ENCODE data around the gene SLC45A1. TPM values are rescaled to one million over a fixed set of nuclear protein-coding genes. Genes with fewer than 3 reads are reported as not detected.

SLC45A1 gene
- total RNA-seq, 4 donors from 2014 or later = 5.4 to 15.1 (median 7.6) TPM

GRCh38 chr1:8373581-8374241, 55.8 kb downstream of the SLC45A1 start:
- TF ChIP-seq EP300 (IDR thresholded peaks at IDR 0.05) = peak in 1 of 2 donors; percentile 96
- no peak for TF ChIP-seq CTCF (IDR thresholded peaks at IDR 0.05)
- peak in 1 of 2 donors; percentile 47 for TF ChIP-seq POLR2A (IDR thresholded peaks at IDR 0.05)
- no peaks in the 10 kb centered on the region for H3K9me3 ChIP-seq
- peak overlapping the region; percentile 54 to 91 (median 82) for H3K27ac ChIP-seq
- H3K4me1 ChIP-seq = peaks cover 0 to 97% (median 65%) of the 10 kb centered on the region in 4 donors
- H3K27me3 ChIP-seq = no peaks in the 10 kb centered on the region
- 12 to 19% methylated on average over 19 of the region's 19 CpGs for WGBS, 2 donors
- H3K36me3 ChIP-seq = no peaks in the 10 kb centered on the region
- peak overlapping the region in 2 of 4 donors; percentile 2 to 13 for H3K4me3 ChIP-seq
- peak in 1 of 2 donors; percentile 81 for DNase-seq (ENCODE audit: low spot score in 2 of 2)

- peak overlapping the region; percentile 54 to 91 (median 82) for H3K27ac ChIP-seq
- H3K27me3 ChIP-seq = no peaks in the 10 kb centered on the region
- H3K4me3 ChIP-seq = no peak overlapping the region
- 70 to 77% methylated on average over 5 of the region's 5 CpGs for WGBS, 2 donors
- TF ChIP-seq POLR2A (IDR thresholded peaks at IDR 0.05) = no peak
- no peak for TF ChIP-seq EP300 (IDR thresholded peaks at IDR 0.05)
- no peak for TF ChIP-seq CTCF (IDR thresholded peaks at IDR 0.05)
- no peak for DNase-seq (ENCODE audit: low spot score in 2 of 2)
- H3K4me1 ChIP-seq = peaks cover 0 to 97% (median 72%) of the 10 kb centered on the region in 4 donors
- no peaks in the 10 kb centered on the region for H3K9me3 ChIP-seq
- H3K36me3 ChIP-seq = no peaks in the 10 kb centered on the region
Measured at GRCh38 chr1:8374356-8374755, 56.4 kb downstream of the SLC45A1 start.

- DNase-seq (ENCODE audit: low spot score in 2 of 2) = no peak
- TF ChIP-seq CTCF (IDR thresholded peaks at IDR 0.05) (peak in 2 of 5 experiments; percentile 17 to 24), EP300 (IDR thresholded peaks at IDR 0.05) (no peak)
Measured at GRCh38 chr1:8374812-8375211, 56.9 kb downstream of the SLC45A1 start.

GRCh38 chr1:8376358-8376840, 58.5 kb downstream of the SLC45A1 start:
- TF ChIP-seq POLR2A (IDR thresholded peaks at IDR 0.05) = no peak
- TF ChIP-seq CTCF (IDR thresholded peaks at IDR 0.05) = no peak
- no peak for TF ChIP-seq EP300 (IDR thresholded peaks at IDR 0.05)
- H3K27me3 ChIP-seq = no peaks in the 10 kb centered on the region
- H3K4me3 ChIP-seq = no peak overlapping the region
- no peaks in the 10 kb centered on the region for H3K9me3 ChIP-seq
- H3K27ac ChIP-seq = peak overlapping the region in 2 of 4 donors; percentile 75 to 91
- WGBS, 2 donors = 83% methylated on average over 4 of the region's 4 CpGs
- no peaks in the 10 kb centered on the region for H3K36me3 ChIP-seq
- no peak for DNase-seq (ENCODE audit: low spot score in 2 of 2)
- H3K4me1 ChIP-seq = peaks cover 0 to 97% (median 72%) of the 10 kb centered on the region in 4 donors

More at GRCh38 chr1:8374812-8375211, 56.9 kb downstream of the SLC45A1 start:
- no peaks in the 10 kb centered on the region for H3K27me3 ChIP-seq
- 87 to 89% methylated on average over 2 of the region's 2 CpGs for WGBS, 2 donors
- H3K9me3 ChIP-seq = no peaks in the 10 kb centered on the region
- H3K4me1 ChIP-seq = peaks cover 0 to 97% (median 74%) of the 10 kb centered on the region in 4 donors
- H3K27ac ChIP-seq = peak overlapping the region; percentile 54 to 91 (median 82)
- H3K36me3 ChIP-seq = no peaks in the 10 kb centered on the region
- no peak overlapping the region for H3K4me3 ChIP-seq

GRCh38 chr1:8377271-8377981, 59.5 kb downstream of the SLC45A1 start:
- Histone ChIP-seq H3K27ac (peak overlapping the region in 2 of 4 donors; percentile 75 to 91), H3K27me3 (no peaks in the 10 kb centered on the region), H3K9me3 (no peaks in the 10 kb centered on the region), H3K4me3 (no peak overlapping the region), H3K4me1 (peaks cover 0 to 97% (median 73%) of the 10 kb centered on the region in 4 donors), H3K36me3 (no peaks in the 10 kb centered on the region)
- 78 to 82% methylated on average over 17 of the region's 17 CpGs for WGBS, 2 donors
- TF ChIP-seq POLR2A (IDR thresholded peaks at IDR 0.05) = no peak
- DNase-seq (ENCODE audit: low spot score in 2 of 2) = no peak
